GM23338 (cell line): ENCODE results near the gene TMEM178A. TPM values are rescaled to one million over a fixed set of nuclear protein-coding genes. Genes with fewer than 3 reads are reported as not detected.

Source experiments
- ATAC-seq: fragments of 200-7000 bp; cut with Tn5 transposase; 3 replicates; pipeline ENCODE4 v1.9.1; 2020
- DNase-seq: peaks from one replicate; pipeline ENCODE4 v3.0.0-alpha.2; 2015; ENCODE audit warnings: low spot score
- H2AFZ ChIP-seq: fragments of 200-600 bp; sonication (generic); 2 replicates; pipeline ENCODE4 v1.8.0; 2016; ENCODE audit warnings: antibody characterized with exemption, mild to moderate bottlenecking, moderate library complexity
- H3F3A ChIP-seq: fragments of 200-600 bp; sonication (generic); replicated peaks from 2 replicates; pipeline ENCODE4 v1.8.0; 2017; ENCODE audit warnings: antibody characterized with exemption, mixed run types, low read depth
- H3K27ac ChIP-seq: fragments of 200-600 bp; sonication (generic); 2 replicates; pipeline ENCODE4 v1.6.1; 2016; ENCODE audit warnings: low read depth
- H3K27me3 ChIP-seq: fragments of 200-600 bp; sonication (generic); 2 replicates; pipeline ENCODE4 v1.8.0; 2016; ENCODE audit warnings: mild to moderate bottlenecking, mixed run types, moderate library complexity; ENCODE audit not compliant: insufficient read depth
- H3K36me3 ChIP-seq: fragments of 200-600 bp; sonication (generic); 2 replicates; pipeline ENCODE4 v1.8.0; 2016; ENCODE audit warnings: mild to moderate bottlenecking; ENCODE audit not compliant: insufficient read depth
- H3K4me1 ChIP-seq: fragments of 200-600 bp; sonication (generic); 2 replicates; pipeline ENCODE4 v1.8.0; 2016; ENCODE audit warnings: mild to moderate bottlenecking, moderate library complexity; ENCODE audit not compliant: insufficient read depth
- H3K4me2 ChIP-seq: fragments of 200-600 bp; sonication (generic); 2 replicates; pipeline ENCODE4 v1.7.1; 2017; ENCODE audit warnings: mixed run types
- H3K4me3 ChIP-seq: fragments of 200-600 bp; sonication (generic); 2 replicates; pipeline ENCODE4 v1.6.1; 2016; ENCODE audit warnings: mixed run types
- H3K79me2 ChIP-seq: fragments of 200-600 bp; sonication (generic); replicated peaks from 2 replicates; pipeline ENCODE4 v1.8.0; 2017; ENCODE audit warnings: mild to moderate bottlenecking; ENCODE audit not compliant: insufficient read depth
- H3K9me2 ChIP-seq: fragments of 200-600 bp; sonication (generic); 2 replicates; pipeline ENCODE4 v1.8.0; 2017; ENCODE audit not compliant: insufficient read depth
- H4K20me1 ChIP-seq: fragments of 200-600 bp; sonication (generic); replicated peaks from 2 replicates; pipeline ENCODE4 v1.8.0; 2017; ENCODE audit warnings: mild to moderate bottlenecking; ENCODE audit not compliant: insufficient read depth
- H3K27ac Mint-ChIP-seq: 2 replicates; pipeline ENCODE4 v1.8.0; 2020; ENCODE audit warnings: inconsistent platforms, mild to moderate bottlenecking, moderate library complexity, mixed read lengths
- H3K27me3 Mint-ChIP-seq: 3 replicates; pipeline ENCODE4 v1.8.0; 2022; ENCODE audit warnings: low read depth, mild to moderate bottlenecking, moderate library complexity, mixed read lengths, inconsistent platforms; ENCODE audit not compliant: insufficient read depth, poor library complexity
- H3K36me3 Mint-ChIP-seq: 3 replicates; pipeline ENCODE4 v1.8.0; 2021; ENCODE audit warnings: low read depth, mild to moderate bottlenecking, inconsistent platforms, moderate library complexity, mixed read lengths
- H3K4me1 Mint-ChIP-seq: 3 replicates; pipeline ENCODE4 v1.8.0; 2020; ENCODE audit warnings: mild to moderate bottlenecking, inconsistent platforms, mixed read lengths
- H3K4me3 Mint-ChIP-seq: 3 replicates; pipeline ENCODE4 v1.8.0; 2021; ENCODE audit warnings: moderate library complexity, mild to moderate bottlenecking, inconsistent platforms, mixed read lengths
- H3K9me3 Mint-ChIP-seq: 3 replicates; pipeline ENCODE4 v1.8.0; 2020; ENCODE audit warnings: moderate library complexity, mild to moderate bottlenecking, inconsistent platforms, mixed read lengths
- CREB1 ChIP-seq: fragments of 250-450 bp; sonication (Bioruptor Pico); IDR thresholded peaks from 2 replicates; pipeline ENCODE4 v1.5.0; 2020; ENCODE audit warnings: low read depth, mild to moderate bottlenecking, moderate library complexity
- CTCF ChIP-seq, 2 experiments: fragments of 200-600 bp in 1 of 2; sonication (generic) in 1 of 2; conservative IDR thresholded peaks; 2 replicates each; pipeline versions ENCODE4 v1.5.1 to v1.6.1; 2016 to 2017; ENCODE audit warnings: antibody characterized with exemption in 2 of 2, low read depth in 2 of 2, mild to moderate bottlenecking in 2 of 2, moderate library complexity in 1 of 2
- ETS1 ChIP-seq: IDR thresholded peaks from 2 replicates; pipeline ENCODE4 v1.6.1; 2016; ENCODE audit warnings: antibody characterized with exemption
- EZH2 ChIP-seq: fragments of 200-600 bp; sonication (generic); IDR thresholded peaks from one replicate; pipeline ENCODE4 v1.8.0; 2017; ENCODE audit warnings: antibody characterized with exemption, mild to moderate bottlenecking, low read depth; ENCODE audit not compliant: unreplicated experiment
- EZH2phosphoT487 ChIP-seq: fragments of 200-600 bp; sonication (generic); IDR thresholded peaks from one replicate; pipeline ENCODE4 v1.8.1; 2018; ENCODE audit warnings: antibody characterized with exemption; ENCODE audit not compliant: unreplicated experiment
- JUNB ChIP-seq: IDR thresholded peaks from one replicate; pipeline ENCODE4 v1.6.1; 2016; ENCODE audit warnings: antibody characterized with exemption; ENCODE audit not compliant: unreplicated experiment
- NANOG ChIP-seq: IDR thresholded peaks from 2 replicates; pipeline ENCODE4 v1.6.1; 2016; ENCODE audit warnings: antibody characterized with exemption, borderline replicate concordance
- POLR2AphosphoS5 ChIP-seq: IDR thresholded peaks from 2 replicates; pipeline ENCODE4 v1.6.1; 2016; ENCODE audit warnings: antibody characterized with exemption, low read depth
- ZNF114 ChIP-seq: fragments of 250-450 bp; sonication (Bioruptor Pico); IDR thresholded peaks from 2 replicates; pipeline ENCODE4 v1.5.0; 2020; ENCODE audit warnings: mild to moderate bottlenecking, moderate library complexity
- ZNF462 ChIP-seq: fragments of 250-450 bp; sonication (Bioruptor Pico); IDR thresholded peaks from 2 replicates; pipeline ENCODE4 v1.5.0; 2020; ENCODE audit warnings: mild to moderate bottlenecking, moderate library complexity
- polyA plus RNA-seq: library from polyadenylated mRNA; unstranded; fragments of >200 nt; fragmentation: Nextera tagmentation; extraction: Ambion mirVana; gene quantifications from 2 replicates; pipeline ENCODE4 v1.2.1, GENCODE V29; 2016
- total RNA-seq: library from RNA; depleted of rRNA; stranded (reverse); fragments of >200 nt; shearing (Covaris generic); gene quantifications from 2 replicates; pipeline ENCODE4 v1.2.3, GENCODE V29; 2014

TMEM178A gene
- total and polyA plus RNA-seq, 2 experiments from 2014 or later = 10.3 to 12.3 TPM

GRCh38 chr2:39649511-39649910 is 16.2 kb upstream of the TMEM178A start:
- H2AFZ ChIP-seq = peak overlapping the region; percentile 54
- TF ChIP-seq JUNB (no peak), ETS1 (no peak), EZH2 (no peak), POLR2AphosphoS5 (no peak), NANOG (no peak)
- H3K4me3 ChIP-seq = no peak overlapping the region
- no peak overlapping the region for H3K27ac ChIP-seq
- H3K36me3 ChIP-seq = no peaks in the 10 kb centered on the region
- H3K4me1 ChIP-seq = peaks cover 20% of the 10 kb centered on the region
- H3K27me3 Mint-ChIP-seq = peaks cover 9% of the 10 kb centered on the region
- no peak overlapping the region for H3K4me3 Mint-ChIP-seq
- no peaks in the 10 kb centered on the region for H3K79me2 ChIP-seq
- no peaks in the 10 kb centered on the region for H3K36me3 Mint-ChIP-seq
- ATAC-seq (peak; percentile 26; the same call in 2 of the 3 replicates), DNase-seq (no peak)
- no peaks in the 10 kb centered on the region; the same call in 1 of the 2 replicates for H4K20me1 ChIP-seq
- H3K27me3 ChIP-seq = no peaks in the 10 kb centered on the region
- peaks cover 6% of the 10 kb centered on the region; the same call in 1 of the 2 replicates for H3K9me2 ChIP-seq
- H3K9me3 Mint-ChIP-seq = no peaks in the 10 kb centered on the region; the same call in 1 of the 3 replicates
- no peak overlapping the region for H3K27ac Mint-ChIP-seq
- H3K4me1 Mint-ChIP-seq = peaks cover 26% of the 10 kb centered on the region
- no peaks in the 10 kb centered on the region for H3F3A ChIP-seq
- H3K4me2 ChIP-seq = peak overlapping the region; percentile 54

GRCh38 chr2:39650468-39650867 is 15.2 kb upstream of the TMEM178A start:
- peaks cover 26% of the 10 kb centered on the region for H3K4me1 Mint-ChIP-seq
- TF ChIP-seq CREB1 (no peak), ETS1 (no peak), CTCF (conservative IDR thresholded peaks at IDR 0.05; ENCODE audit: low read depth in 2 of 2) (no peak), ZNF462 (CRISPR knock-in tag) (no peak), NANOG (no peak), ZNF114 (CRISPR knock-in tag) (no peak), EZH2phosphoT487 (no peak)

More at GRCh38 chr2:39650468-39650867, 15.2 kb upstream of the TMEM178A start:
- no peaks in the 10 kb centered on the region for H3F3A ChIP-seq
- no peaks in the 10 kb centered on the region for H3K27me3 ChIP-seq
- ATAC-seq = no peak
- Mint-ChIP-seq H3K4me3 (no peak overlapping the region), H3K9me3 (peaks cover 4% of the 10 kb centered on the region; the same call in 2 of the 3 replicates), H3K36me3 (no peaks in the 10 kb centered on the region), H3K27ac (no peak overlapping the region), H3K27me3 (peaks cover 9% of the 10 kb centered on the region)
- H3K79me2 ChIP-seq = no peaks in the 10 kb centered on the region
- H3K4me3 ChIP-seq = no peak overlapping the region
- H3K4me2 ChIP-seq = no peak overlapping the region
- no peak overlapping the region for H2AFZ ChIP-seq
- H3K9me2 ChIP-seq = peaks cover 6% of the 10 kb centered on the region; the same call in 1 of the 2 replicates
- no peaks in the 10 kb centered on the region for H3K36me3 ChIP-seq
- H4K20me1 ChIP-seq = no peaks in the 10 kb centered on the region; the same call in 1 of the 2 replicates
- H3K27ac ChIP-seq = no peak overlapping the region
- no peak for DNase-seq
- H3K4me1 ChIP-seq = peaks cover 20% of the 10 kb centered on the region
